PC-9 (cell line): Measurements from ENCODE around the gene KLF7.

Source experiments
- CTCF ChIP-seq: fragments of 200-600 bp; sonication (generic); conservative IDR thresholded peaks from 2 replicates; pipeline ENCODE4 v1.6.1; 2017; ENCODE audit warnings: mixed run types, antibody characterized with exemption, mild to moderate bottlenecking, moderate library complexity
- EZH2 ChIP-seq: fragments of 200-600 bp; sonication (generic); IDR thresholded peaks from 2 replicates; pipeline ENCODE4 v1.8.0; 2017; ENCODE audit warnings: antibody characterized with exemption, low read depth

GRCh38 chr2:207123335-207123744 is 42.4 kb downstream of the KLF7 start:
- TF ChIP-seq CTCF (no peak), EZH2 (no peak)
